Omental fat pad (tissue), 4 donors: ENCODE measurements around the gene TOLLIP. TPM values are rescaled to one million over a fixed set of nuclear protein-coding genes. Genes with fewer than 3 reads are reported as not detected.

ENCODE experiments used
- ATAC-seq: fragments of 150-250 bp; one replicate; pipeline ENCODE4 v1.9.1; 2016; ENCODE audit warnings: mild to moderate bottlenecking, moderate library complexity; ENCODE audit not compliant: low FRiP score
- DNase-seq: peaks from one replicate; pipeline ENCODE4 v3.0.0-alpha.2; 2019; ENCODE audit warnings: low spot score
- total RNA-seq, 4 donors: library from RNA; depleted of rRNA; stranded (reverse); fragments of >200 nt; gene quantifications; one replicate each; pipeline ENCODE4 v1.1.0, GENCODE V29; 2016
- TF ChIP-seq, protein P1 (sequence below), 3 donors: fragments of 450-650 bp; IDR thresholded peaks; one replicate each; pipeline ENCODE4 v1.5.1; 2016 to 2017; ENCODE audit warnings: antibody characterized with exemption in 3 of 3, mild to moderate bottlenecking in 3 of 3, moderate library complexity in 2 of 3

Gene TOLLIP
- total RNA-seq, 4 donors from 2014 or later: 33.6 to 52.8 (median 39.9) TPM

- DNase-seq: no peak
- ATAC-seq: no peak
- TF ChIP-seq, protein P1, sequence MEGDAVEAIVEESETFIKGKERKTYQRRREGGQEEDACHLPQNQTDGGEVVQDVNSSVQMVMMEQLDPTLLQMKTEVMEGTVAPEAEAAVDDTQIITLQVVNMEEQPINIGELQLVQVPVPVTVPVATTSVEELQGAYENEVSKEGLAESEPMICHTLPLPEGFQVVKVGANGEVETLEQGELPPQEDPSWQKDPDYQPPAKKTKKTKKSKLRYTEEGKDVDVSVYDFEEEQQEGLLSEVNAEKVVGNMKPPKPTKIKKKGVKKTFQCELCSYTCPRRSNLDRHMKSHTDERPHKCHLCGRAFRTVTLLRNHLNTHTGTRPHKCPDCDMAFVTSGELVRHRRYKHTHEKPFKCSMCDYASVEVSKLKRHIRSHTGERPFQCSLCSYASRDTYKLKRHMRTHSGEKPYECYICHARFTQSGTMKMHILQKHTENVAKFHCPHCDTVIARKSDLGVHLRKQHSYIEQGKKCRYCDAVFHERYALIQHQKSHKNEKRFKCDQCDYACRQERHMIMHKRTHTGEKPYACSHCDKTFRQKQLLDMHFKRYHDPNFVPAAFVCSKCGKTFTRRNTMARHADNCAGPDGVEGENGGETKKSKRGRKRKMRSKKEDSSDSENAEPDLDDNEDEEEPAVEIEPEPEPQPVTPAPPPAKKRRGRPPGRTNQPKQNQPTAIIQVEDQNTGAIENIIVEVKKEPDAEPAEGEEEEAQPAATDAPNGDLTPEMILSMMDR (IDR thresholded peaks at IDR 0.05): no peak
Observed at GRCh38 chr11:1295591-1295990, 13.8 kb downstream of the TOLLIP start.

DNA sequence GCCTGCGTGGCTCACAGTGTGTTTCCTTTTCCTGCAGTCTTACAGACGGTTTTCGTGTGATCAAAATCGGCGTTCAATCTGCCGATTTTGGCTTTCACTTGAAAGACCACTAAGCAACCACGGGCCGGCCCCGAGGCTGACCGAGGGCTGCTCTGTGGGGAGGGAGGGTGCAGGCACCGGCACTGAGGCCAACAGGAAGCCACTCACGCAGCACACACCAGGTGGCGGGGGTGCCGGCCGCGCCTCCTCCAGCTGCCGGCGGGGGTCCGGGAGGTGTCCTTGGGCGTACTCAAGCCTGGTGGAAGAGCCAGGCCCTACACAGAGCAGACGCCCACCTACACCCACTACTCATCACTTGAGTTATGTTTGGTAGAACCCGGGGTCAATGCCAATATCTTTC is 14.3 kb downstream of the TOLLIP start:
- TF ChIP-seq, protein P1 (IDR thresholded peaks at IDR 0.05): no peak
- no peak for ATAC-seq

DNA sequence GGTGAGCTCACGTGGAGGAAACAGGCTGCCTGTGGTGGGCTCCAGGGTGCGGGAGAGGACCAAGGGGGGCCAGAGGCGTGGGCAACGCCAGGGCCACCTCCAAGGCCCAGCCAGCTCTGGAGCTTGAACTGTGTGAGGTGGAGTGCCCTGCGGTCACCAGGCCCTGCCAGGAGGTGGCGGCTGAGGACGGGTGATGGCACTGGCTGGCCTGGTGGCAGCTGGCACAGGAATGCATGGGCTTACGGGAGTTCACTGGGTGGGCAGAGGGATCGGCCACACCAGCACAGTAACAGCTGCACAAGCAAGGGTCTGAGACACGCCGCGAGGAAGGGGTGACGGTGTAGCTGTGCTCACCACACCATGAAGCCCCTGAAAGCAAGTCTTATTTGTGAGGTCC is 15.8 kb downstream of the TOLLIP start:
- DNase-seq: no peak
- TF ChIP-seq, protein P1 (IDR thresholded peaks at IDR 0.05): no peak
- ATAC-seq: no peak

More for the DNA sequence above, 14.3 kb downstream of the TOLLIP start:
- no peak for DNase-seq

DNA sequence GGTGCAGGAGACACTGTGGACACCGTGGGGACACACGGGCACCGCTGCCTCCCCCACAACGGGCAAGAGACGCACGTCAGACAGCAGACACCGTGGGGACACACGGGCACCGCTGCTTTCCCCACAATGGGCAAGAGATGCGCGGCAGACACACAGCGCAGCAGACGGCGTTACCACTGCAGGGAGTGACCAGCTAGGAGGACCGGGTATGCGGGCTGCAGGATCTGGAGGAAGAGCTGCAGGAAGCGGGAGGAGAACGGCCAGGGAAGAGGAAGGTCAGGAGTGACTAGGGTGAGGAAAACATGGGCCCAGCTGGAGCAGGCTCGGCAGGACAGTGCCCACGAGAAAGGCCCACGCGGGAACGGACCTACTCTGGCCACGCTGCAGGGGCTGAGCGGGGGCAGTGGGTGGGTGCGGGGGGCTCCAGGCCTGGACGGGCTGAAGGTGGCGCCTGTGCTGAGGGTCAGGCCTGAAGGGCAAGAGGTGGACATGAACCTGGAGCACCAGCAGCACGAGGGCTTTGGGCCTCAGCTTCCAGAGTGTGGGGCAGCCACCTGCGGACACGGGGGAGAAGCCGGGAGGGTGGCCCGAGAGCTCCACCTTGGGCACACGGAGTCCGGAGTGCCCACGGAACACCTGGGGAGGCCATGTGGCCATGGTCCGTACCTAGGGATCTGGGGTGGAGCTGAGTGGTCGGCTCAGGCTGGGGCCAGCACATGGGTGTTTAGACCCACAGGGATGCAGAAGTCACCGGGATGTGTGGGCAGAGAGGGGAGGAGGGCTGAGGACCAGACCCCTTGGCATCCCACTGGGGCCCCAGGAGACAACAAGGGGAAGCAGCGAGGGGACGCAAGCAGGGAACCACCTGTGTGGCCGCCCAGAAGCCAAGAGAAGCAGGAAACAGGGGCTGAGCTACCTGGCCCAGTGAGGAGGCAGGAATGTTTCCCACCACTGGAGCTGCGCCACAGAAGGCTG is 16.5 kb downstream of the TOLLIP start:
- TF ChIP-seq, protein P1 (IDR thresholded peaks at IDR 0.05): no peak
- DNase-seq: no peak
- no peak for ATAC-seq

- ATAC-seq: no peak
- DNase-seq: no peak
- TF ChIP-seq, protein P1 (IDR thresholded peaks at IDR 0.05): no peak
Observed at GRCh38 chr11:1292018-1292643, 17.3 kb downstream of the TOLLIP start.

DNA sequence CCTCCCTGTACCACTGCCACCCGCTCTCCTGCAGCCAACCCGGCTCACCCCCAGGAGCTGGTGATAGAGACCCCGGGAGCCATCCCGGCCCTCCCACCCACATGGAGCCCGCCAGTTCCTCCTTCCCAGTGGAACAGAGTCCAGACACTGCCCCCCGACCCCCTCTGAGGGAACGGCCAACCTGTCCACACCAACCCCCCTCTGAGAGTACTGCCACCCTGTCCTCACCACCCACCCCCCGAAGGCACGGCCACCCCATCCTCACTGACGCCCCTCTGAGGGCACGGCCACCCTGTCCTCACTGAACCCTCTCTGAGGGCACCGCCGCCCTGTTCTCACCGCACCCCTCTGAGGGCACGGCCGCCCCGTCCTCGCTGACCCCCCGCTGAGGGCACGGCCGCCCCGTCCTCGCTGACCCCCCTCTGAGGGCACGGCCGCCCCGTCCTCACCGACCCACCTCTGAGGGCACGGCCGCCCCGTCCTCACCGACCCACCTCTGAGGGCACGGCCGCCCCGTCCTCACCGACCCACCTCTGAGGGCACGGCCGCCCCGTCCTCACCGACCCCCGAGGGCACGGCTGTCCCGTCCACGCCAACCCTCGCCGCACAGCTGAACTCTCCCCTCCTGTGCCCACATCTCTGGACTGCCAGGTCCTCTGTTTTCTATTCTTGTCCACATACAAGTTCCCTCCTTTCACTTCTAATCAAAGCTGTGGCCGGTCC is 18.0 kb downstream of the TOLLIP start:
- TF ChIP-seq, protein P1 (IDR thresholded peaks at IDR 0.05): no peak
- DNase-seq (no peak), ATAC-seq (no peak)
